A673 (cell line): ENCODE measurements around the gene ACIN1. TPM values are rescaled to one million over a fixed set of nuclear protein-coding genes. Genes with fewer than 3 reads are reported as not detected.

ENCODE experiments used
- BruUV-seq: library from RNA; stranded (reverse); fragments of 400-500 nt; replicated peaks from 2 replicates; lab custom pipeline; 2021; lab: Mats Ljungman, UMichigan
- CTCF ChIA-PET: fragments of 300-600 bp; sonication (Branson Sonifier 250); formaldehyde crosslinking; loops from one replicate; lab custom pipeline; 2022; ENCODE audit warnings: antibody characterized with exemption; lab: Charles Lee
- POLR2A ChIA-PET: fragments of 300-600 bp; sonication (Branson Sonifier 250); formaldehyde crosslinking; loops from one replicate; lab custom pipeline; 2022; ENCODE audit warnings: antibody characterized with exemption; ENCODE audit not compliant: low non-redundant PET; lab: Charles Lee
- DNase-seq: peaks from one replicate; pipeline ENCODE4 v3.0.0-alpha.2; 2015; ENCODE audit warnings: low spot score
- H3K27ac ChIP-seq: fragments of 200-600 bp; sonication (generic); 2 replicates; pipeline ENCODE4 v1.5.1; 2016; ENCODE audit warnings: mixed run types, low read depth, mild to moderate bottlenecking, mixed read lengths, antibody characterized with exemption, low read length; ENCODE audit not compliant: poor library complexity, severe bottlenecking
- H3K27me3 ChIP-seq: fragments of 200-600 bp; sonication (generic); replicated peaks from 2 replicates; pipeline ENCODE4 v1.6.1; 2017; ENCODE audit warnings: mixed run types, low read depth, mild to moderate bottlenecking, mixed read lengths, antibody characterized with exemption, low read length; ENCODE audit not compliant: insufficient read depth, poor library complexity
- H3K36me3 ChIP-seq: fragments of 200-600 bp; sonication (generic); 2 replicates; pipeline ENCODE4 v1.6.1; 2016; ENCODE audit warnings: mixed run types, mild to moderate bottlenecking, mixed read lengths, antibody characterized with exemption, low read length; ENCODE audit not compliant: insufficient read depth, poor library complexity, severe bottlenecking
- H3K4me1 ChIP-seq: fragments of 200-600 bp; sonication (generic); 2 replicates; pipeline ENCODE4 v1.6.1; 2017; ENCODE audit warnings: mixed run types, mild to moderate bottlenecking, mixed read lengths, antibody characterized with exemption, low read length; ENCODE audit not compliant: insufficient read depth, poor library complexity, severe bottlenecking
- H3K4me3 ChIP-seq: fragments of 200-600 bp; sonication (generic); 2 replicates; pipeline ENCODE4 v1.5.1; 2016; ENCODE audit warnings: low read depth, mixed run types, mild to moderate bottlenecking, mixed read lengths, low read length; ENCODE audit not compliant: poor library complexity, severe bottlenecking
- H3K9me3 ChIP-seq: fragments of 200-600 bp; sonication (generic); 2 replicates; pipeline ENCODE4 v1.6.1; 2016; ENCODE audit warnings: mixed run types, low read depth, mild to moderate bottlenecking, mixed read lengths, antibody characterized with exemption, low read length; ENCODE audit not compliant: poor library complexity, severe bottlenecking
- EZH2 ChIP-seq: fragments of 200-600 bp; sonication (generic); IDR thresholded peaks from 2 replicates; pipeline ENCODE4 v1.6.1; 2017; ENCODE audit warnings: borderline replicate concordance, low read depth, mild to moderate bottlenecking, mixed read lengths, antibody characterized with exemption, low read length; ENCODE audit not compliant: poor library complexity, severe bottlenecking
- intact Hi-C: fragments of 100-400 bp; cut with micrococcal nuclease; formaldehyde crosslinking; loops from one replicate; pipeline ENCODE4 v1.10.0; 2022; ENCODE audit not compliant: unreplicated experiment
- total RNA-seq: library from RNA; stranded (reverse); gene quantifications from 2 replicates; pipeline ENCODE4 v1.2.3, GENCODE V29; 2021
- TF ChIP-seq, protein P1 (sequence below): fragments of 300-800, 200-600 bp; sonication (generic); conservative IDR thresholded peaks from 2 replicates; pipeline ENCODE4 v1.5.1; 2017; ENCODE audit warnings: low read depth, mild to moderate bottlenecking, antibody characterized with exemption, low read length, moderate library complexity, mixed read lengths

Gene ACIN1
- total RNA-seq, 1 experiment from 2014 or later = 339 TPM

DNA sequence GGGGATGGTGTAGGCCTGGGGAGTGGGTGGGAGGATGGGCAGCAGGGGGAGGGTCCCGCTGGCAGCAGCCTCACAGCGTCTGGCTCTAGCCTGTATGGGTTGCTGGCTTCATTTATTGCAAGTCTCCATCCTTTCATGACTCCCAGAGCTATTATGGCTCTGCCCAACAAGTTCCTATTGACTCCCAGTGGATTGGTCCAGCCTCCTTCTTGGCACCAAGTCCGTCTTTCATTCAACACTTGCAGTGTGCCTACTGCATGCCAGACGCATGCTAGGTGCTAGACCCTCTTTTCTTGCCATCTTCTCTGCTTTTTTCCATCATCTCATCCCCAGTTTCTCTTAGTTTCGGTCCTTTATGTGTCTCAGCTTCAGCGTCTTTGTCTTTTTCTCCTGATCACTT is 51.8 kb downstream of the ACIN1 start:
- POLR2A ChIA-PET = interaction anchor here (0.5 kb wide), 1 partner anchor 14 kb away, joined by 3 read pairs; no protein-coding TSS in a partner anchor
- TF ChIP-seq EZH2 = no peak
- TF ChIP-seq, protein P1, sequence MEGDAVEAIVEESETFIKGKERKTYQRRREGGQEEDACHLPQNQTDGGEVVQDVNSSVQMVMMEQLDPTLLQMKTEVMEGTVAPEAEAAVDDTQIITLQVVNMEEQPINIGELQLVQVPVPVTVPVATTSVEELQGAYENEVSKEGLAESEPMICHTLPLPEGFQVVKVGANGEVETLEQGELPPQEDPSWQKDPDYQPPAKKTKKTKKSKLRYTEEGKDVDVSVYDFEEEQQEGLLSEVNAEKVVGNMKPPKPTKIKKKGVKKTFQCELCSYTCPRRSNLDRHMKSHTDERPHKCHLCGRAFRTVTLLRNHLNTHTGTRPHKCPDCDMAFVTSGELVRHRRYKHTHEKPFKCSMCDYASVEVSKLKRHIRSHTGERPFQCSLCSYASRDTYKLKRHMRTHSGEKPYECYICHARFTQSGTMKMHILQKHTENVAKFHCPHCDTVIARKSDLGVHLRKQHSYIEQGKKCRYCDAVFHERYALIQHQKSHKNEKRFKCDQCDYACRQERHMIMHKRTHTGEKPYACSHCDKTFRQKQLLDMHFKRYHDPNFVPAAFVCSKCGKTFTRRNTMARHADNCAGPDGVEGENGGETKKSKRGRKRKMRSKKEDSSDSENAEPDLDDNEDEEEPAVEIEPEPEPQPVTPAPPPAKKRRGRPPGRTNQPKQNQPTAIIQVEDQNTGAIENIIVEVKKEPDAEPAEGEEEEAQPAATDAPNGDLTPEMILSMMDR = no peak
- Histone ChIP-seq H3K27me3 (no peaks in the 10 kb centered on the region), H3K36me3 (no peaks in the 10 kb centered on the region), H3K27ac (no peak overlapping the region), H3K4me3 (no peak overlapping the region), H3K9me3 (no peaks in the 10 kb centered on the region), H3K4me1 (no peaks in the 10 kb centered on the region)
- BruUV-seq = no TSS peak
- CTCF ChIA-PET = interaction anchor here (0.9 kb wide), 1 partner anchor 54 kb away, joined by 3 read pairs; no protein-coding TSS in a partner anchor
- no peak for DNase-seq
- intact Hi-C loops = no loop called here

DNA sequence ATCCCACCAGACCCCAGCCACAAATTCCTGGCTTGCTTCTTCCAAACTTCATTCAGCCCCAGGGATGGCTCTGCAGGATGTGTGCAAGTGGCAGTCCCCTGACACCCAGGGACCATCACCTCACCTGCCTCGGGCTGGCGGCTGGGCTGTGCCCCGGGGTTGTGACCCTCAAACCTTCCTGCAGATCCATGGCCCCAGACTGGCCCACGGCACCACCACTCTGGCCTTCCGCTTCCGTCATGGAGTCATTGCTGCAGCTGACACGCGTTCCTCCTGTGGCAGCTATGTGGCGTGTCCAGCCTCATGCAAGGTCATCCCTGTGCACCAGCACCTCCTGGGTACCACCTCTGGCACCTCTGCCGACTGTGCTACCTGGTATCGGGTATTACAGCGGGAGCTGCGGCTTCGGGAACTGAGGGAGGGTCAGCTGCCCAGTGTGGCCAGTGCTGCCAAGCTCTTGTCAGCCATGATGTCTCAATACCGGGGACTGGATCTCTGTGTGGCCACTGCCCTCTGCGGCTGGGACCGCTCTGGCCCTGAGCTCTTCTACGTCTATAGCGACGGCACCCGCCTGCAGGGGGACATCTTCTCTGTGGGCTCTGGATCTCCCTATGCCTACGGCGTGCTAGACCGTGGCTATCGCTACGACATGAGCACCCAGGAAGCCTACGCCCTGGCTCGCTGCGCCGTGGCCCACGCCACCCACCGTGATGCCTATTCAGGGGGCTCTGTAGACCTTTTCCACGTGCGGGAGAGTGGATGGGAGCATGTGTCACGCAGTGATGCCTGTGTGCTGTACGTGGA is 52.6 kb downstream of the ACIN1 start, which contains the start of gene PSMB11:
PSMB11 (plus strand) TSS at position 51 of the 804 bp plus-strand sequence; CDS start at position 65, 14 bp downstream.
- Histone ChIP-seq H3K27ac (no peak within 1 kb of the TSS), H3K27me3 (no peaks in the 10 kb centered on the region), H3K4me3 (no peak within 1 kb of the TSS), H3K4me1 (no peaks in the 10 kb centered on the region), H3K9me3 (no peaks in the 10 kb centered on the region), H3K36me3 (no peaks in the 10 kb centered on the region)
- ChIA-PET POLR2A (interaction anchor here (0.5 kb wide), 1 partner anchor 13 kb away, joined by 3 read pairs; no protein-coding TSS in a partner anchor), CTCF (interaction anchor here (0.9 kb wide), 1 partner anchor 53 kb away, joined by 3 read pairs; no protein-coding TSS in a partner anchor)
- TF ChIP-seq, protein P1 = no peak
- TF ChIP-seq EZH2 = no peak
- DNase-seq = no peak
- intact Hi-C loops = no loop called here
- BruUV-seq = no TSS peak

DNA sequence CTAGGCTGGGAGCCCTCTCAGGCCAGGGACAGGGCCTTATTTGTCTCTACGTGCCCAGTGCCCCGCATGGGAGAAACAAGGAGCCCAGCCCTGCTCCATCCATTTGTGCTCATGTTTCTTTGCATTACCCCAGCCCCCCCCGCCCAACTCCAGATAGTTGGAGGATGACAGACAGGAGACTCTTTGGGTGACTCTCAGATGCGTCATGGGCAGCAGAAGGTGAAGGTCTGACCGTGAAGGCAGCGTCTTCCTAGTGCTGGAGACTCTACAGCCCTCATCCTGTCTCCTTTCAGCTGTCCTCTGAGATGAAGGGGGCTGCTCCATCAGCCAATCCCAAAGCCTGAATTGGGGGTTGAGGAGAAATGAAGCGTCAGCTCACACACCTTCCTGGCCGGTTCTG is 53.2 kb downstream of the ACIN1 start:
- POLR2A ChIA-PET = no interaction called here
- H3K27me3 ChIP-seq = no peaks in the 10 kb centered on the region
- no peak overlapping the region for H3K4me3 ChIP-seq
- H3K9me3 ChIP-seq = no peaks in the 10 kb centered on the region
- TF ChIP-seq EZH2 = no peak
- TF ChIP-seq, protein P1 = no peak
- CTCF ChIA-PET = no interaction called here
- no peaks in the 10 kb centered on the region for H3K4me1 ChIP-seq
- no peak for DNase-seq
- BruUV-seq = no TSS peak
- H3K27ac ChIP-seq = no peak overlapping the region
- no peaks in the 10 kb centered on the region for H3K36me3 ChIP-seq
- intact Hi-C loops = no loop called here
